NT2/D1 (cell line): ENCODE data around the gene RCVRN.

Experiments used
- SUZ12 ChIP-seq: IDR thresholded peaks from 2 replicates; pipeline ENCODE4 v1.6.1; 2011; ENCODE audit not compliant: insufficient read length, insufficient read depth; ENCODE audit errors: extremely low read depth
- YY1 ChIP-seq: IDR thresholded peaks from 2 replicates; pipeline ENCODE4 v1.6.1; 2011; ENCODE audit not compliant: insufficient read length, insufficient read depth
- ZNF274 ChIP-seq: IDR thresholded peaks from 2 replicates; pipeline ENCODE4 v1.6.1; 2011; ENCODE audit warnings: mild to moderate bottlenecking, low read depth, low read length

DNA sequence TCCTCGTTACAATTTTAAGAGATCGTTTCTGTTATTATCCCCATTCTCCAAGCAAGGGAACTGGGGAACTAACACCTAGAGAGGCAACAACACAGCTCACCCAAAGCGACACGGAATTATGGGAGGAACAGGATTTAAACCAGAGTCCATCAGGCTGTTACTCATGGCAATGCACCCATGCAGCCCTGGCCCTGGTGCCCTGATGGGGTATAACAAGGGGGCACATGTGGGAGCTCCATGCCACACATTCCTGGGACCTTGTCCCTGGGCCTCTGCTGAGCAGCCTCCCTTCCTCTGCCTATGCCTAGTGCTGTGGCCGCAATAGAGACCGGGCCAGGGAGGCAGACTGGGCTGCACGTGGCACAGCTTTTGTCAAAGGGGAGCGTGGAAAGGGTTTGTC is 13.3 kb upstream of the RCVRN start:
- TF ChIP-seq SUZ12 (no peak), YY1 (no peak), ZNF274 (no peak)
